Psoas muscle (tissue), 8 donors: ENCODE measurements around the gene SGO1. TPM values are rescaled to one million over a fixed set of nuclear protein-coding genes. Genes with fewer than 3 reads are reported as not detected.
A peak's percentile ranks its signal among the peaks of the same experiment; 100 is the strongest.
"Not testable (repeated sequence)": the region's sequence is repeated elsewhere in the genome, so short reads cannot be mapped to it uniquely, and the experiment has no call there.

ENCODE experiments used
- ATAC-seq, 4 donors: fragments of 200-7000 bp; cut with Tn5 transposase; one replicate each; pipeline ENCODE4 v1.9.1; 2020; ENCODE audit warnings: moderate library complexity in 3 of 4, mild to moderate bottlenecking in 2 of 4
- DNase-seq, 2 donors: peaks; one replicate each; pipeline ENCODE4 v3.0.0-alpha.2; 2020
- H3K27ac ChIP-seq: fragments of 200-600 bp; one replicate; pipeline ENCODE4 v1.8.0; 2022
- H3K27me3 ChIP-seq, 3 donors: fragments of 200-600 bp in 1 of 3; one replicate each; pipeline versions ENCODE4 v1.6.1 to v1.8.0; 2013 to 2022; ENCODE audit warnings: low read length in 2 of 3, mild to moderate bottlenecking in 2 of 3, moderate library complexity in 1 of 3; ENCODE audit not compliant: insufficient read depth in 3 of 3
- H3K36me3 ChIP-seq, 2 donors: fragments of 200-600 bp in 1 of 2; one replicate each; pipeline versions ENCODE4 v1.6.1 to v1.8.0; 2013 to 2022; ENCODE audit warnings: low read depth in 1 of 2, mild to moderate bottlenecking in 1 of 2, moderate library complexity in 1 of 2; ENCODE audit not compliant: insufficient read depth in 1 of 2
- H3K4me1 ChIP-seq: fragments of 200-600 bp; one replicate; pipeline ENCODE4 v1.8.0; 2022
- H3K4me3 ChIP-seq: fragments of 200-600 bp; one replicate; pipeline ENCODE4 v1.8.0; 2022; ENCODE audit warnings: mild to moderate bottlenecking
- H3K9me3 ChIP-seq: fragments of 200-600 bp; one replicate; pipeline ENCODE4 v1.8.0; 2022
- CTCF ChIP-seq: fragments of 200-600 bp; IDR thresholded peaks from one replicate; pipeline ENCODE4 v1.8.0; 2022; ENCODE audit warnings: antibody characterized with exemption
- WGBS, 3 donors: extraction: QIAGEN DNeasy Blood & Tissue Kit; methylation state at CpG; one replicate each; pipeline versions ENCODE4 v1.1.6 to v1.1.7; 2013; 5-methylcytosine and 5-hydroxymethylcytosine counted together
- intact Hi-C, 2 donors: fragments of 100-400 bp; cut with DNase I; formaldehyde crosslinking; loops; one replicate each; pipeline versions ENCODE4 v1.11.0 to v1.14.2; 2022
- polyA plus RNA-seq, 3 donors: library from polyadenylated mRNA; stranded (reverse); fragments of 200-250 nt; gene quantifications; one replicate each; pipeline ENCODE4 v1.2.3, GENCODE V29; 2013
- total RNA-seq, 4 donors: library from RNA; stranded (reverse); fragmentation: NEBNext Ultra II Directional in 2 of 4; extraction: Animal tissue kit (Norgen Biotek cat#: 25700) in 2 of 4; gene quantifications; one replicate each; pipeline versions ENCODE4 v1.2.1 to v1.2.4, GENCODE V29; 2021 to 2023
- donor health status: healthy with polysubstance abuse.
- donor health status: DM: no; HTN: no; CAD: no; lungs with moderate emphysema.
- donor health status: Bipolar disorder and iron deficiency.
- donor health status: healthy.
- donor health status: DM: yes; HTN: yes; CAD: no.
- donor health status: DM: no; HTN: no; CAD: no.
- donor health status: DM: no; HTN: no; CAD: no.
- donor health status: DM: yes; HTN: yes; CAD: no.

The SGO1 gene
- total and polyA plus RNA-seq, 7 donors, result 0.03 to 0.05 TPM; not detected in 5

DNA sequence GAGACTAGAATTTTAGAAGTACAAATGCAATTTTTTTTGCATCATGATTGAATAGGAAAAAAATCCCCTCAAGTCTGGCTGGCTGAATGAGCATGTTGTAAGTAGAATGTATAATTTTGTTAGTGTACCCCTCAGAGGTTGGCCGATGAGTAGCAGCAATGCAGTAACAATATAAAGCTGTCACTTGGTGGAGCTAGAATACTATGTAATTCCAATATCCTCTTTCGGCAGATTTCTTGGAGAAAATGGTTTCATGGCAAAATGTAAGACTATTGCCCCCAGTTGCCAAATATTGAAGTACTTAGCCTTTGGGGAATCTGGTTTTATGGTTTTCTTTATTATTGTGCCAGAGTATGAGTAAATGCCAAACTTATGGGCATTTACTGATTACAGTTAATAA, 39.8 kb upstream of the SGO1 start:
- Histone ChIP-seq H3K27me3 (no peaks in the 10 kb centered on the region), H3K4me1 (no peaks in the 10 kb centered on the region), H3K4me3 (no peak overlapping the region), H3K9me3 (no peaks in the 10 kb centered on the region), H3K36me3 (no peaks in the 10 kb centered on the region), H3K27ac (no peak overlapping the region)
- intact Hi-C loops, result no loop called here
- peak; percentile 33 for TF ChIP-seq CTCF
- ATAC-seq (no peak), DNase-seq (no peak)
- WGBS, 3 donors, result 8 to 14% (median 12%) methylated on average over 2 of the region's 2 CpGs

DNA sequence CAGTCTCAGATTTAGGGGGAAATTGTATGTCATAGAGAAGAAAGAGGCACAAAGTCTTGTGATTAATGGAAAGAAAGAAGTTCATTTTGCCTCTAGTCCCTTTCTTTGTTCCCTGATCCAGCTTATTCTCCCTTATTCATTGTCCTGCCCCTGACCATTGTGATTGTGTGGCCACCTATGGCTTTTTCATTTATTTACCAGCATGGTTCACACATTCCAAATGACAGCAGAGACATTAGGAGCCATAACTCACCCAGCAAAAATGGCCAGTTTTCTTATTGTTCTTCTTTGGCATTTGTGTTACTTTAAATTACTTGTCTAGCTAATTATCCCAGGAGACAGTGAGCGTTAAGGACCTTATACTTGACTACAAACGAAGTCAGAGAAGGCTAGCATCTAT, 36.3 kb upstream of the SGO1 start:
- Histone ChIP-seq H3K27me3 (no peaks in the 10 kb centered on the region), H3K4me1 (no peaks in the 10 kb centered on the region), H3K9me3 (no peaks in the 10 kb centered on the region), H3K4me3 (no peak overlapping the region), H3K27ac (no peak overlapping the region), H3K36me3 (no peaks in the 10 kb centered on the region)
- intact Hi-C loops, result no loop called here
- DNase-seq (no peak), ATAC-seq (no peak)
- 64 to 77% (median 73%) methylated on average over 2 of the region's 2 CpGs for WGBS, 3 donors
- no peak for TF ChIP-seq CTCF

DNA sequence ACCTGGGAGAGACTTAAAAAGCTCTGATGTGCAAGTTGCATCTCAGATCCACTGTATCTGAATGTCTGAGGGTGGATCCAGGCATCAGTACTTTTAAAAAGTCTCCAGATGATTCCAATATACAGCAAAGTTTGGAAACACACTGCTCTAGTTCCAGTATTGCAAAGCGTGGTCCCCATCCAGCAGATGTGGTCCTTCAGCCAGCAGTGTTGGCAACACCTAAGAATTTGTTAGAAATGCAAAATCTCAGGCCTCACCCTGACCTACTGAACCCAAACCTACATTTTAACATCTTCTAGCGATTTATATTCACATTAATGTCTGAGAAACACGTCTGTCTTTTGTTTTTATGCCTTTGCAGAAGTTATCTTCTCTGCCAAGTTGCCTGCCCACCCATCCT, 32.2 kb upstream of the SGO1 start:
- no peak for TF ChIP-seq CTCF
- H3K9me3 ChIP-seq, result no peaks in the 10 kb centered on the region
- 39 to 57% (median 41%) methylated on average over 3 of the region's 3 CpGs for WGBS, 3 donors
- DNase-seq (no peak), ATAC-seq (no peak)
- intact Hi-C loops, result no loop called here
- no peak overlapping the region for H3K27ac ChIP-seq
- H3K27me3 ChIP-seq, result no peaks in the 10 kb centered on the region
- no peak overlapping the region for H3K4me3 ChIP-seq
- H3K36me3 ChIP-seq, result no peaks in the 10 kb centered on the region
- no peaks in the 10 kb centered on the region for H3K4me1 ChIP-seq

GRCh38 chr3:20215636-20216035, 29.6 kb upstream of the SGO1 start:
- TF ChIP-seq CTCF, result no peak
- H3K9me3 ChIP-seq, result no peaks in the 10 kb centered on the region
- H3K27ac ChIP-seq, result no peak overlapping the region
- H3K27me3 ChIP-seq, result no peaks in the 10 kb centered on the region
- DNase-seq (no peak), ATAC-seq (no peak)
- H3K36me3 ChIP-seq, result no peaks in the 10 kb centered on the region
- intact Hi-C loops, result no loop called here
- 89 to 94% (median 93%) methylated on average over 4 of the region's 4 CpGs for WGBS, 3 donors
- H3K4me1 ChIP-seq, result no peaks in the 10 kb centered on the region
- no peak overlapping the region for H3K4me3 ChIP-seq

GRCh38 chr3:20213491-20213890, 27.5 kb upstream of the SGO1 start:
- 85 to 88% (median 86%) methylated on average over 1 of the region's 1 CpG for WGBS, 3 donors
- H3K4me3 ChIP-seq, H3K36me3 ChIP-seq, ATAC-seq, H3K27me3 ChIP-seq, H3K4me1 ChIP-seq, DNase-seq, H3K27ac ChIP-seq, H3K9me3 ChIP-seq, intact Hi-C loops: not testable (repeated sequence)

DNA sequence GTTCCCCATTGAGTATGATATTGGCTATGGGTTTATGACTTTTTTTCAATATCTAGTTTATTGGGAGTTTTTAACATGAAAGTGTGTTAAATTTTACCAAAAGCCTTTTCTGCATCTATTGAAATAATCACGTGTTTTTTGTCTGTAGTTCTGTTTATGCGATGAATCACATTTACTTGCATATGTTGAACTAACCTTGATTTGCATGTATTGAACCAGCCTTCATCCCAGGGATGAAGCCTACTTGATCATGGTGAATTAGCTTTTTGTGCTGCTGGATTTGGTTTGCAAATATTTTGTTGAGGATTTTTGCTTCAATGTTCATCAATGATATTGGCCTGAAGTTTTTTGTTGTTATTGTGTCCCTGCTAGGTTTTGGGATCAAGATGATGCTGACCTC, 21.9 kb upstream of the SGO1 start:
- ATAC-seq, intact Hi-C loops, H3K27ac ChIP-seq, H3K4me1 ChIP-seq, DNase-seq, H3K27me3 ChIP-seq, H3K36me3 ChIP-seq, H3K9me3 ChIP-seq, H3K4me3 ChIP-seq: not testable (repeated sequence)
- 80 to 87% (median 82%) methylated on average over 2 of the region's 2 CpGs for WGBS, 3 donors

GRCh38 chr3:20205898-20206297, 19.9 kb upstream of the SGO1 start:
- H3K27me3 ChIP-seq, intact Hi-C loops, H3K36me3 ChIP-seq, H3K27ac ChIP-seq, H3K4me3 ChIP-seq, DNase-seq, ATAC-seq, H3K9me3 ChIP-seq, H3K4me1 ChIP-seq: not testable (repeated sequence)
